ENCODE data around the gene RHOG.

Gene RHOG

GRCh38 chr11:3799143-3799542 is 41.6 kb downstream of the RHOG start:
- Histone ChIP-seq H3K4me1 (ENCODE audit: low read length) (peaks cover 6% of the 10 kb centered on the region; the same call in 1 of the 2 replicates), H3K79me2 (ENCODE audit: low read length) (peaks cover 36% of the 10 kb centered on the region), H3K9me2 (replicated peaks; ENCODE audit: insufficient read depth, low read length) (no peaks in the 10 kb centered on the region), H3K4me3 (ENCODE audit: low read length) (no peak overlapping the region), H3K4me2 (ENCODE audit: low read depth, low read length) (no peak overlapping the region), H3K27me3 (replicated peaks; ENCODE audit: insufficient read depth, low read length) (no peaks in the 10 kb centered on the region), H3K9me3 (replicated peaks; ENCODE audit: insufficient read depth, low read length) (no peaks in the 10 kb centered on the region), H4K20me1 (ENCODE audit: insufficient read depth, low read length) (no peaks in the 10 kb centered on the region), H3F3A (ENCODE audit: insufficient read depth, low read length) (peaks cover 8% of the 10 kb centered on the region; the same call in 1 of the 2 replicates), H3K9ac (ENCODE audit: low read length) (no peak overlapping the region), H3K36me3 (replicated peaks; ENCODE audit: insufficient read depth, low read length) (no peaks in the 10 kb centered on the region), H2AFZ (ENCODE audit: low read length) (no peak overlapping the region), H3K27ac (ENCODE audit: low read length) (no peak overlapping the region)
- no peak for DNase-seq
- no peak for TF ChIP-seq EZH2 (optimal IDR thresholded peaks at IDR 0.05; ENCODE audit: low read depth, low read length)
- TF ChIP-seq, protein P1, sequence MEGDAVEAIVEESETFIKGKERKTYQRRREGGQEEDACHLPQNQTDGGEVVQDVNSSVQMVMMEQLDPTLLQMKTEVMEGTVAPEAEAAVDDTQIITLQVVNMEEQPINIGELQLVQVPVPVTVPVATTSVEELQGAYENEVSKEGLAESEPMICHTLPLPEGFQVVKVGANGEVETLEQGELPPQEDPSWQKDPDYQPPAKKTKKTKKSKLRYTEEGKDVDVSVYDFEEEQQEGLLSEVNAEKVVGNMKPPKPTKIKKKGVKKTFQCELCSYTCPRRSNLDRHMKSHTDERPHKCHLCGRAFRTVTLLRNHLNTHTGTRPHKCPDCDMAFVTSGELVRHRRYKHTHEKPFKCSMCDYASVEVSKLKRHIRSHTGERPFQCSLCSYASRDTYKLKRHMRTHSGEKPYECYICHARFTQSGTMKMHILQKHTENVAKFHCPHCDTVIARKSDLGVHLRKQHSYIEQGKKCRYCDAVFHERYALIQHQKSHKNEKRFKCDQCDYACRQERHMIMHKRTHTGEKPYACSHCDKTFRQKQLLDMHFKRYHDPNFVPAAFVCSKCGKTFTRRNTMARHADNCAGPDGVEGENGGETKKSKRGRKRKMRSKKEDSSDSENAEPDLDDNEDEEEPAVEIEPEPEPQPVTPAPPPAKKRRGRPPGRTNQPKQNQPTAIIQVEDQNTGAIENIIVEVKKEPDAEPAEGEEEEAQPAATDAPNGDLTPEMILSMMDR (IDR thresholded peaks at IDR 0.05; ENCODE audit: low read length) = no peak
- TF ChIP-seq EZH2phosphoT487 (IDR thresholded peaks at IDR 0.05; ENCODE audit: low read length) = no peak

DNA sequence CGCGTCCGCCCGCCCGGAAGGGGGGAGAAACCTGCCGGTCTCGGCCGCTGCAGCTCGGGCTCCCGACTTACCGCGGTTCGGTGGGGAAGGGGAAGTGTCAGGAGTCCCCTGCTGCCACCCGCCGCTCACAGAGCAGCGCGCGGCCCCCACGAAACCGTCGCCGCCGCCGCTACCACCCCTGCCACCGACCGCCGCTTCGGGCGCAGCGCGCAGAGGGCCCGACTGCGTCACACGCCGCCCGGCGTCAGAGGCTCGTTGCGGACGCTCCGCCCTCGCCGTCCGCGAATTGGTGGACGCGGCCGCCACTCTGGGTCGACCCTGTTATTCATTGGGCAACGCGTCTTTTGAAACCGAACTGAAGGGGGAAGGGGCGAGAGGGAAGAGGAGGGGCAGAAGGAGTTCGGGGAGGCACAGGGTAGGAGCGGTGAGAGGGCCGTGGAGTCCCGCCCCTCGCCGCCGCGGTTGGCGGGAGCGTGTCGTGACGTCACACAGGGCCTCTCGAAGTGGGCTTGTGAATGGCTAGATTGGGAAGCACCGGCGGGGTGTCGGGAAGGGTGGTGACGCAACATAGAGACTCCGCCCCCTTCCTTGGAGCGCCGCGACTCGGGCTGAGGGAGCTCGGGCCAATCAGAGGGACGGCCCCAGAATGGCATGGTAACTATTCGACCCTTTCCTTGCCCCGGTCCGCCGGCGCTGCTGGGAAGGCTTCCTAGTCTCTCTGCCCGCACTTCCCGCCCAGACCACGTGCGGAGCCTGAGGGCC is 43.2 kb downstream of the RHOG start, which contains the start of gene NUP98:
Gene NUP98, minus strand, starts transcription at position 226 of the 762 bp plus-strand sequence. CDS start 15,437 bp downstream, outside the sequence.
- Histone ChIP-seq H2AFZ (ENCODE audit: low read length) (peak within 1 kb of the TSS; percentile 85), H3K9me2 (replicated peaks; ENCODE audit: insufficient read depth, low read length) (no peaks in the 10 kb centered on the region), H4K20me1 (ENCODE audit: insufficient read depth, low read length) (no peaks in the 10 kb centered on the region), H3K79me2 (ENCODE audit: low read length) (peaks cover 52% of the 10 kb centered on the region), H3K9ac (ENCODE audit: low read length) (peak within 1 kb of the TSS; percentile 96), H3K27me3 (replicated peaks; ENCODE audit: insufficient read depth, low read length) (no peaks in the 10 kb centered on the region), H3F3A (ENCODE audit: insufficient read depth, low read length) (peaks cover 8% of the 10 kb centered on the region; the same call in 1 of the 2 replicates), H3K4me3 (ENCODE audit: low read length) (peak within 1 kb of the TSS; percentile 98), H3K36me3 (replicated peaks; ENCODE audit: insufficient read depth, low read length) (no peaks in the 10 kb centered on the region), H3K9me3 (replicated peaks; ENCODE audit: insufficient read depth, low read length) (no peaks in the 10 kb centered on the region), H3K4me1 (ENCODE audit: low read length) (peaks cover 6% of the 10 kb centered on the region; the same call in 1 of the 2 replicates), H3K4me2 (ENCODE audit: low read depth, low read length) (peak within 1 kb of the TSS; percentile 98), H3K27ac (ENCODE audit: low read length) (peak within 1 kb of the TSS; percentile 73)
- no peak for TF ChIP-seq EZH2phosphoT487 (IDR thresholded peaks at IDR 0.05; ENCODE audit: low read length)
- TF ChIP-seq EZH2 (optimal IDR thresholded peaks at IDR 0.05; ENCODE audit: low read depth, low read length) = no peak
- TF ChIP-seq, protein P1 (IDR thresholded peaks at IDR 0.05; ENCODE audit: low read length) = no peak
- DNase-seq = peak; percentile 99

GRCh38 chr11:3796801-3797328 is 43.9 kb downstream of the RHOG start:
- peak overlapping the region; percentile 49; the same call in 1 of the 2 replicates for H2AFZ ChIP-seq (ENCODE audit: low read length)
- H3K27me3 ChIP-seq (replicated peaks; ENCODE audit: insufficient read depth, low read length) = no peaks in the 10 kb centered on the region
- H3K36me3 ChIP-seq (replicated peaks; ENCODE audit: insufficient read depth, low read length) = no peaks in the 10 kb centered on the region
- H3K9me2 ChIP-seq (replicated peaks; ENCODE audit: insufficient read depth, low read length) = no peaks in the 10 kb centered on the region
- peak overlapping the region; percentile 98 for H3K4me2 ChIP-seq (ENCODE audit: low read depth, low read length)
- DNase-seq = no peak
- H3K9ac ChIP-seq (ENCODE audit: low read length) = peak overlapping the region; percentile 96
- peak overlapping the region; percentile 73; the same call in 1 of the 2 replicates for H3K27ac ChIP-seq (ENCODE audit: low read length)
- peaks cover 59% of the 10 kb centered on the region for H3K79me2 ChIP-seq (ENCODE audit: low read length)
- peaks cover 4% of the 10 kb centered on the region; the same call in 1 of the 2 replicates for H3F3A ChIP-seq (ENCODE audit: insufficient read depth, low read length)
- TF ChIP-seq EZH2 (optimal IDR thresholded peaks at IDR 0.05; ENCODE audit: low read depth, low read length) = no peak
- H3K4me3 ChIP-seq (ENCODE audit: low read length) = peak overlapping the region; percentile 98
- H3K9me3 ChIP-seq (replicated peaks; ENCODE audit: insufficient read depth, low read length) = no peaks in the 10 kb centered on the region
- no peaks in the 10 kb centered on the region for H4K20me1 ChIP-seq (ENCODE audit: insufficient read depth, low read length)
- peaks cover 6% of the 10 kb centered on the region; the same call in 1 of the 2 replicates for H3K4me1 ChIP-seq (ENCODE audit: low read length)

All from MM.1S (cell line).